ENCODE data around the gene KRT77. TPM values are rescaled to one million over a fixed set of nuclear protein-coding genes. Genes with fewer than 3 reads are reported as not detected.
A peak's percentile ranks its signal among the peaks of the same experiment; 100 is the strongest.

Gene KRT77
- polyA plus RNA-seq, 3 donors: not detected

GRCh38 chr12:52720365-52720886 is 17.1 kb upstream of the KRT77 start:
- H3K27ac Mint-ChIP-seq: no peak overlapping the region
- TF ChIP-seq CTCF (IDR thresholded peaks at IDR 0.05): no peak
- peaks cover 5% of the 10 kb centered on the region for H3K4me1 Mint-ChIP-seq
- peaks cover 0 to 2% (median 0%) of the 10 kb centered on the region in 7 donors for H3K9me3 Mint-ChIP-seq
- Histone ChIP-seq H3K9ac (ENCODE audit: insufficient read depth, low read length, poor library complexity, severe bottlenecking) (no peak overlapping the region), H3K27me3 (ENCODE audit: control insufficient read depth in 2 of 2, insufficient read depth in 2 of 2, low read length in 2 of 2) (peaks cover 10 to 14% of the 10 kb centered on the region in 2 donors), H3K9me3 (replicated peaks in 1 of 2; ENCODE audit: control insufficient read depth in 1 of 2, insufficient read depth in 1 of 2, low read length in 2 of 2) (no peaks in the 10 kb centered on the region), H3K36me3 (replicated peaks in 1 of 2; ENCODE audit: control insufficient read depth in 1 of 2, insufficient read depth in 2 of 2, low read length in 2 of 2) (no peaks in the 10 kb centered on the region), H4K20me1 (ENCODE audit: insufficient read depth, low read length) (no peaks in the 10 kb centered on the region), H2AFZ (ENCODE audit: insufficient read depth, low read depth, low read length, poor library complexity, severe bottlenecking) (no peak overlapping the region), H3K4me3 (replicated peaks in 1 of 3; ENCODE audit: low read depth in 2 of 3, low read length in 3 of 3) (no peak overlapping the region), H3K4me2 (replicated peaks; ENCODE audit: extremely low read depth, low read length, poor library complexity, severe bottlenecking) (no peak overlapping the region), H3K27ac (ENCODE audit: low read depth in 1 of 2, low read length in 2 of 2) (no peak overlapping the region), H3K4me1 (ENCODE audit: control insufficient read depth in 1 of 2, insufficient read depth in 2 of 2, low read length in 2 of 2) (no peaks in the 10 kb centered on the region), H3K79me2 (ENCODE audit: insufficient read depth, low read length) (no peaks in the 10 kb centered on the region)
- intact Hi-C loops (cut with micrococcal nuclease): no loop called here
- WGBS (ENCODE audit: insufficient coverage): 96% methylated on average over 5 of the region's 8 CpGs
- no peak overlapping the region for H3K4me3 Mint-ChIP-seq
- no peak for DNase-seq
- peaks cover 10 to 24% (median 19%) of the 10 kb centered on the region in 3 donors for H3K27me3 Mint-ChIP-seq (ENCODE audit: low read depth in 3 of 3)
- H3K36me3 Mint-ChIP-seq: no peaks in the 10 kb centered on the region

- H3K36me3 ChIP-seq (replicated peaks in 1 of 2; ENCODE audit: control insufficient read depth in 1 of 2, insufficient read depth in 2 of 2, low read length in 2 of 2): no peaks in the 10 kb centered on the region
- no peak for TF ChIP-seq CTCF (IDR thresholded peaks at IDR 0.05)
- H3K9me3 Mint-ChIP-seq: peaks cover 0 to 19% (median 2%) of the 10 kb centered on the region in 7 donors
- no peaks in the 10 kb centered on the region for H3K4me1 ChIP-seq (ENCODE audit: control insufficient read depth in 1 of 2, insufficient read depth in 2 of 2, low read length in 2 of 2)
- H3K4me3 ChIP-seq (replicated peaks in 1 of 3; ENCODE audit: low read depth in 2 of 3, low read length in 3 of 3): no peak overlapping the region
- H3K79me2 ChIP-seq (ENCODE audit: insufficient read depth, low read length): no peaks in the 10 kb centered on the region
- intact Hi-C loops (cut with micrococcal nuclease): no loop called here
- DNase-seq: no peak
- no peak overlapping the region for H3K27ac ChIP-seq (ENCODE audit: low read depth in 1 of 2, low read length in 2 of 2)
- peaks cover 5% of the 10 kb centered on the region for H3K4me1 Mint-ChIP-seq
- H2AFZ ChIP-seq (ENCODE audit: insufficient read depth, low read depth, low read length, poor library complexity, severe bottlenecking): no peak overlapping the region
- H4K20me1 ChIP-seq (ENCODE audit: insufficient read depth, low read length): no peaks in the 10 kb centered on the region
- H3K36me3 Mint-ChIP-seq: peaks cover 0 to 2% of the 10 kb centered on the region in 2 donors
- H3K4me3 Mint-ChIP-seq: peak overlapping the region in 1 of 2 donors; percentile 35
- peaks cover 37 to 41% of the 10 kb centered on the region in 2 donors for H3K27me3 ChIP-seq (ENCODE audit: control insufficient read depth in 2 of 2, insufficient read depth in 2 of 2, low read length in 2 of 2)
- peaks cover 0 to 16% of the 10 kb centered on the region in 2 donors for H3K9me3 ChIP-seq (replicated peaks in 1 of 2; ENCODE audit: control insufficient read depth in 1 of 2, insufficient read depth in 1 of 2, low read length in 2 of 2)
- no peak overlapping the region for H3K9ac ChIP-seq (ENCODE audit: insufficient read depth, low read length, poor library complexity, severe bottlenecking)
- H3K27ac Mint-ChIP-seq: no peak overlapping the region
- 100% methylated on average over 1 of the region's 5 CpGs for WGBS (ENCODE audit: insufficient coverage)
- no peak overlapping the region for H3K4me2 ChIP-seq (replicated peaks; ENCODE audit: extremely low read depth, low read length, poor library complexity, severe bottlenecking)
- H3K27me3 Mint-ChIP-seq (ENCODE audit: low read depth in 3 of 3): peaks cover 39 to 50% (median 48%) of the 10 kb centered on the region in 3 donors
Measured at GRCh38 chr12:52716061-52716460, 12.7 kb upstream of the KRT77 start.

Measured in CD14-positive monocyte (primary cell).